ENCODE data around the gene CNEP1R1.

Gene CNEP1R1

GRCh38 chr16:50079397-50080140, 54.5 kb downstream of the CNEP1R1 start:
- Histone ChIP-seq H3K4me3 (ENCODE audit: low read length in 2 of 2) (no peak overlapping the region), H3K36me3 (ENCODE audit: control insufficient read depth in 2 of 2, insufficient read depth in 2 of 2, low read length in 2 of 2) (peaks cover 19 to 29% of the 10 kb centered on the region in 2 donors), H3K4me1 (ENCODE audit: control insufficient read depth, insufficient read depth, low read length) (no peaks in the 10 kb centered on the region), H3K27ac (ENCODE audit: low read length) (no peak overlapping the region), H3K9ac (ENCODE audit: low read length in 2 of 2) (no peak overlapping the region), H3K27me3 (ENCODE audit: control insufficient read depth in 1 of 2, insufficient read depth in 2 of 2, low read length in 2 of 2) (no peaks in the 10 kb centered on the region), H3K9me3 (ENCODE audit: control insufficient read depth in 2 of 2, low read length in 2 of 2) (no peaks in the 10 kb centered on the region)

GRCh38 chr16:50081428-50082018, 56.5 kb downstream of the CNEP1R1 start:
- Histone ChIP-seq H3K9me3 (ENCODE audit: control insufficient read depth in 2 of 2, low read length in 2 of 2) (no peaks in the 10 kb centered on the region), H3K27me3 (ENCODE audit: control insufficient read depth in 1 of 2, insufficient read depth in 2 of 2, low read length in 2 of 2) (no peaks in the 10 kb centered on the region), H3K4me3 (ENCODE audit: low read length in 2 of 2) (no peak overlapping the region), H3K27ac (ENCODE audit: low read length) (no peak overlapping the region), H3K9ac (ENCODE audit: low read length in 2 of 2) (no peak overlapping the region), H3K4me1 (ENCODE audit: control insufficient read depth, insufficient read depth, low read length) (no peaks in the 10 kb centered on the region), H3K36me3 (ENCODE audit: control insufficient read depth in 2 of 2, insufficient read depth in 2 of 2, low read length in 2 of 2) (peaks cover 31 to 32% of the 10 kb centered on the region in 2 donors)

- no peak overlapping the region for H3K27ac ChIP-seq (ENCODE audit: low read length)
- no peak overlapping the region for H3K9ac ChIP-seq (ENCODE audit: low read length in 2 of 2)
- H3K4me1 ChIP-seq (ENCODE audit: control insufficient read depth, insufficient read depth, low read length): no peaks in the 10 kb centered on the region
- no peaks in the 10 kb centered on the region for H3K9me3 ChIP-seq (ENCODE audit: control insufficient read depth in 2 of 2, low read length in 2 of 2)
- no peaks in the 10 kb centered on the region for H3K27me3 ChIP-seq (ENCODE audit: control insufficient read depth in 1 of 2, insufficient read depth in 2 of 2, low read length in 2 of 2)
- H3K36me3 ChIP-seq (ENCODE audit: control insufficient read depth in 2 of 2, insufficient read depth in 2 of 2, low read length in 2 of 2): peaks cover 35 to 47% of the 10 kb centered on the region in 2 donors
- H3K4me3 ChIP-seq (ENCODE audit: low read length in 2 of 2): no peak overlapping the region
Observed at GRCh38 chr16:50083996-50084395, 59.0 kb downstream of the CNEP1R1 start.

- no peaks in the 10 kb centered on the region for H3K9me3 ChIP-seq (ENCODE audit: control insufficient read depth in 2 of 2, low read length in 2 of 2)
- no peak overlapping the region for H3K9ac ChIP-seq (ENCODE audit: low read length in 2 of 2)
- no peak overlapping the region for H3K4me3 ChIP-seq (ENCODE audit: low read length in 2 of 2)
- H3K36me3 ChIP-seq (ENCODE audit: control insufficient read depth in 2 of 2, insufficient read depth in 2 of 2, low read length in 2 of 2): peaks cover 28 to 42% of the 10 kb centered on the region in 2 donors
- no peaks in the 10 kb centered on the region for H3K27me3 ChIP-seq (ENCODE audit: control insufficient read depth in 1 of 2, insufficient read depth in 2 of 2, low read length in 2 of 2)
- H3K4me1 ChIP-seq (ENCODE audit: control insufficient read depth, insufficient read depth, low read length): no peaks in the 10 kb centered on the region
- no peak overlapping the region for H3K27ac ChIP-seq (ENCODE audit: low read length)
Observed at GRCh38 chr16:50086176-50086575, 61.2 kb downstream of the CNEP1R1 start.
